ENCODE results near the gene PIK3R1. TPM values are rescaled to one million over a fixed set of nuclear protein-coding genes. Genes with fewer than 3 reads are reported as not detected.

The PIK3R1 gene
- polyA plus RNA-seq, 1 experiment: 7.6 TPM

DNA sequence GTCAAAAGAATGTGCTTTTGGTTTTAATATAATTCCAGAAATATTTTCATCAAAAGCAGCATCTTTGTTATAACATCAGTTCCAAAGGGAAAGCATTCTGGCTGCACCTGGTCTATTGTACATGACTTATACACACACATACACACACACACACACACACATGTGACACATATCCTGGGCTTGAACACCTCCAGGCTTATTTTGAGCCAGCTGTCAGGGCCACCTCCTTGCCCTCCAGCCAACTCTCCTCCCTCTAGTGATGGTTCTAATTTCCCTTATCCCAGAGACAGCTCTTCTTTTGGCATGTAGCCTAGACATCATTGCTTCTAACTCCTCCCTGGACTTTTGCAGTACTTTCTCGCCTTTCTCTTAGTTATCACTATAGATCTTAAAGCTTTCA lies 115.0 kb downstream of the PIK3R1 start:
- Histone ChIP-seq H3K9me3 (ENCODE audit: control insufficient read depth, insufficient read depth, low read length) (no peaks in the 10 kb centered on the region), H3K27ac (ENCODE audit: low read depth, low read length) (no peak overlapping the region), H3K27me3 (ENCODE audit: control insufficient read depth, insufficient read depth, low read length) (peaks cover 6% of the 10 kb centered on the region), H3K4me3 (ENCODE audit: low read depth, low read length) (no peak overlapping the region)
- POLR2A ChIA-PET: no interaction called here
- CTCF ChIA-PET: interaction anchor here (2.4 kb wide), 1 partner anchor 44 kb away, joined by 10 read pairs; no protein-coding TSS in a partner anchor
- no peak for DNase-seq (ENCODE audit: low read depth, low spot score)
- TF ChIP-seq, protein P1, sequence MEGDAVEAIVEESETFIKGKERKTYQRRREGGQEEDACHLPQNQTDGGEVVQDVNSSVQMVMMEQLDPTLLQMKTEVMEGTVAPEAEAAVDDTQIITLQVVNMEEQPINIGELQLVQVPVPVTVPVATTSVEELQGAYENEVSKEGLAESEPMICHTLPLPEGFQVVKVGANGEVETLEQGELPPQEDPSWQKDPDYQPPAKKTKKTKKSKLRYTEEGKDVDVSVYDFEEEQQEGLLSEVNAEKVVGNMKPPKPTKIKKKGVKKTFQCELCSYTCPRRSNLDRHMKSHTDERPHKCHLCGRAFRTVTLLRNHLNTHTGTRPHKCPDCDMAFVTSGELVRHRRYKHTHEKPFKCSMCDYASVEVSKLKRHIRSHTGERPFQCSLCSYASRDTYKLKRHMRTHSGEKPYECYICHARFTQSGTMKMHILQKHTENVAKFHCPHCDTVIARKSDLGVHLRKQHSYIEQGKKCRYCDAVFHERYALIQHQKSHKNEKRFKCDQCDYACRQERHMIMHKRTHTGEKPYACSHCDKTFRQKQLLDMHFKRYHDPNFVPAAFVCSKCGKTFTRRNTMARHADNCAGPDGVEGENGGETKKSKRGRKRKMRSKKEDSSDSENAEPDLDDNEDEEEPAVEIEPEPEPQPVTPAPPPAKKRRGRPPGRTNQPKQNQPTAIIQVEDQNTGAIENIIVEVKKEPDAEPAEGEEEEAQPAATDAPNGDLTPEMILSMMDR (IDR thresholded peaks at IDR 0.05; ENCODE audit: low read depth, low read length): no peak

DNA sequence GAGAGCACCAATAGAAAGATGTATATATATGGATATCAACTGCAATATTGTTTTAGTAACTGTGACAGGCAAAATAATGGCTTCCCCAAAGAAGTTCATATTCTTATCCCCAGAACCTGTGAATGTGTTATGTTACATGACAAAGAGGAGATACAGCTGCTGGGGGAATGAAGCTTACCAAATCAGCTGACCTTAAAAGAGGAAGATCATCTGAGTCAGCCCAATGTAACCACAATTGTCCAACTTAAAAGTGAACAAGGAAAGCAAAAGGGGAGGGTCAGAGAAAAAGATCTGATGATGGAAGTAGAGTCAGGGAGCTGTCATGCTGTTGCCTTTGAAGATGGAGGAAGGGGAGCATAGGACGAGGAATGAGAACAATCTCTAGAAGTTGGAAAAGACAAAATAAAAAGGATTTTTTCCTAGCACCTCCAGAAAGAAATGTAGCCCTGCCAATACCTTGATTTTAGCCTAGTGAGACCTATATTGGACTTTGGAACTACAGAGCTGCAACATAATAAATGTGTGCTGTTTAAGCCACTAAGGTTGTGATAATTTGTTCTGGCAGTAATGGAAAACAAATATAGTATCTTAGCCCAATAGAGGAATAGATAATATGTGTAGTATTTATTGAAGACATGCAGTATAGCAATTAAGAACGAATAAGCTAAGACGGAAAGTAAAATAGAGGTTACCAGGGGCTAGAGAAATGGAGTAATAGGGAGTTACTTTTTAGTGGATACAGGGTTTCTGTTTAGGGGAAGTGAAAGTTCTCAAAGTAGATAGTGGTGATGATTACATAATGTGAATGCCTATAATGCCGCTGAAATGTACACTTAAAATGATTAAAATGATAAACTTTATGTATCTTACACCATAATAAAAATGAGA lies 115.9 kb downstream of the PIK3R1 start:
- H3K27ac ChIP-seq (ENCODE audit: low read depth, low read length): no peak overlapping the region
- H3K27me3 ChIP-seq (ENCODE audit: control insufficient read depth, insufficient read depth, low read length): peaks cover 5% of the 10 kb centered on the region
- peak; percentile 43 for DNase-seq (ENCODE audit: low read depth, low spot score)
- ChIA-PET POLR2A (no interaction called here), CTCF (interaction anchor here (2.4 kb wide), 1 partner anchor 45 kb away, joined by 10 read pairs; no protein-coding TSS in a partner anchor)
- no peaks in the 10 kb centered on the region for H3K9me3 ChIP-seq (ENCODE audit: control insufficient read depth, insufficient read depth, low read length)
- no peak overlapping the region for H3K4me3 ChIP-seq (ENCODE audit: low read depth, low read length)
- TF ChIP-seq, protein P1 (IDR thresholded peaks at IDR 0.05; ENCODE audit: low read depth, low read length): no peak

DNA sequence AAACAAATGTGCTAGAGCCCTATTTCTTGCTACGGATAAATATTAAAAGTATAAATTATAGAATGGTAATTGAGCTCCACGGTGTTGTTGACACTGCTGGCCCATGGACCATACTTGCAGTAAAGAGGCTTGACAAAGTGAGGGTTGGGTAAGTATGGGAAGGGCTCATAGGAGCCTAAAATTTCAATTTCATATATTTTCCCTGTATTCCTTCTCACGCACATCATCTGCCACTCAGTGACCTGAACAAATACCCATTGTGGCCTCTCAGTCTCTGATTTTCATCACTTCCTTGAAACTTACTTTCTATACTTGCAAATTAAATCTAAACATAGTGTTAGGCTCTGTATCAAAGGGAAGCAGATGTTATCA lies 116.5 kb downstream of the PIK3R1 start:
- TF ChIP-seq, protein P1 (IDR thresholded peaks at IDR 0.05; ENCODE audit: low read depth, low read length): no peak
- CTCF ChIA-PET: interaction anchor here (2.4 kb wide), 1 partner anchor 46 kb away, joined by 10 read pairs; no protein-coding TSS in a partner anchor
- Histone ChIP-seq H3K27ac (ENCODE audit: low read depth, low read length) (no peak overlapping the region), H3K9me3 (ENCODE audit: control insufficient read depth, insufficient read depth, low read length) (no peaks in the 10 kb centered on the region), H3K4me3 (ENCODE audit: low read depth, low read length) (no peak overlapping the region), H3K27me3 (ENCODE audit: control insufficient read depth, insufficient read depth, low read length) (peaks cover 2% of the 10 kb centered on the region)
- no peak for DNase-seq (ENCODE audit: low read depth, low spot score)
- POLR2A ChIA-PET: no interaction called here

DNA sequence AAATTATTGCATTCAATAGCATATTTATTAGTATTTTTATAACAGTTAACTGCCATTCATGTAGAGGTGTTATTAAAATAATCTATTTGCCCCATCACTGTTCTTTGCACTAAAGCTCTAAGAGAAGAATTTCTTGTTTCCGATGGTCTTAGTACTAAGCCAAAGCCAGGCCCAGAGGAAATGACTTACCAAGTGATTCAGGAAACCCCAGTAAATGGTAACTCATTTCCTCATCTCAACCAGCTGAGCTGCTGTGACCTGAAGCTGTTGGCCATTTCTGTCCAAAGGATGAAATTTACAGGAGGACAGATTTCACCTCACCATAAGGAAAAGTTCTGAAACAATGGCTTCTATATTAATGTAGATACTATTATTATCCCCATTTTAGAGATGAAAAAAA lies 117.0 kb downstream of the PIK3R1 start:
- Histone ChIP-seq H3K4me3 (ENCODE audit: low read depth, low read length) (no peak overlapping the region), H3K27ac (ENCODE audit: low read depth, low read length) (no peak overlapping the region), H3K9me3 (ENCODE audit: control insufficient read depth, insufficient read depth, low read length) (no peaks in the 10 kb centered on the region), H3K27me3 (ENCODE audit: control insufficient read depth, insufficient read depth, low read length) (peaks cover under 1% of the 10 kb centered on the region)
- DNase-seq (ENCODE audit: low read depth, low spot score): no peak
- CTCF ChIA-PET: interaction anchor here (2.4 kb wide), 1 partner anchor 46 kb away, joined by 10 read pairs; no protein-coding TSS in a partner anchor
- POLR2A ChIA-PET: no interaction called here
- TF ChIP-seq, protein P1 (IDR thresholded peaks at IDR 0.05; ENCODE audit: low read depth, low read length): no peak

Data from AG04450 (cell line).